Effector CD4-positive, alpha-beta T cell (primary cell): ENCODE data around the gene UBA3.

ENCODE experiments used
- DNase-seq: peaks from one replicate; pipeline ENCODE4 v3.0.0-alpha.2; 2020

Gene UBA3

DNA sequence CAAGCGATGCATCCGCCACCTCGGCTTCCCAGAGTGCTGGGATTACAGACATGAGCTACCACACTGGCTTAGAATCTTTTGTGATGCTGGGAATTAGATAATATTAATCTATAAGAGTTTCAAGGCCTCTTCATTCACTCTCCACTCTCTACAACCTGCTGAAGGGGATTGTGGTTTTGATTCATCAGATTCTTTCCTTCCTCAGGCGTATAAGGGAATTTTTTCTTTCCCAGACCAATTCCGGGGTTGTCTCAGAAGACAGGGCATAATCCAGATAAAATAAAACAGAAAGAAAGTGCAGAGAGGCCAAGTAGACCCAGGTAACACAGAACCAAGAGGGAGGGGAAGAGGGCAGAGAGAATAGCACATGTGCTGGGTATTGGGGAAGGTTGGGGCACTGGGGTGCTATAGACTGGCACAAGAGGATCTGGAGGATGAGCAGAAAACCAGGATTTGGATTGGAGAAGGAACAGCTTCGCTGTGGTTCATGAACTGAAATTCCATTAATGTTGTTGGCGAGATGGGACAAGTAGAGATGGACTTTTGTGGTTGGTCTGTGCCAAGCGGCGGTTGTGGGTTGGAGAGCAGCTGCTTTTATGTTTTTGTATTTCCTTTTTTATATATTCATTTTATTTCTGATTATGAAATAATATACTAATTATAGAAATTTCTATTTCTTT, 17.4 kb upstream of the UBA3 start:
- DNase-seq, result no peak

DNA sequence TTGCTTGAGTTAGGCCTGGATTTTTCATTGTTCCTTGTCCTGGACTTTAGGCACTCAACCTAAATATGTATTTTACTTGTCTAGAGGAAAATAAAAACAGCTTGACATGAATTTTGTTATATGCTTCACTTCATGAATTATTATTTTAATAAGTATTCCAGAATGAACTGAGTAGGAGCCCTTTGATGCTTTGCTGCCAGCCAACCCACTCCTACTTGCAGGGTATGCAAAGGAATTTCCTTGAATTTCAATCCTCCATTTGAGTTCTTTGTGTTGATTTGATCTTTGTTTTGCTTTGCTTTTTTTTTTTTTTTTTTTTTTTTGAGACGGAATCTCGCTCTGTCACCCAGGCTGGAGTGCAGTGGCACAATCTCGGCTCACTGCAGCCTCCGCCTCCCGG, 16.1 kb upstream of the UBA3 start:
- DNase-seq, result no peak

DNA sequence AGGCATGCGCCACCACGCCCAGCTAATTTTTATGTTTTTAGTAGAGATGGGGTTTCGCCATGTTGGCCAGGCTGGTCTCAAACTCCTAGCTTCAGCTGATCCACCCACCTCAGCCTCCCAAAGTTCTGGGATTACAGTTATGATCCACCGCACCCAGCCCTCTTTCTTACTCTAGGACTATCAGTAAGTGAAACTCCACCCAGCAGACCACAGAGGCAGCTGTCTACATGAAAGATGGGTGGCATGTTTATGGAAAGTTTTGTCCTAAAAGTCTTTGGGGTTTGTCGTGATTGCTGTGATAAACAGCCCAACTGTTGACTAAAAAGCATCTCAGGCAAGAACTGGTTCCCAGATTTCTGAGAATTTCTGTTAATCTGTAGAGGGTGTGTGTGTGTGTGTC, 15.5 kb upstream of the UBA3 start:
- DNase-seq, result no peak

DNA sequence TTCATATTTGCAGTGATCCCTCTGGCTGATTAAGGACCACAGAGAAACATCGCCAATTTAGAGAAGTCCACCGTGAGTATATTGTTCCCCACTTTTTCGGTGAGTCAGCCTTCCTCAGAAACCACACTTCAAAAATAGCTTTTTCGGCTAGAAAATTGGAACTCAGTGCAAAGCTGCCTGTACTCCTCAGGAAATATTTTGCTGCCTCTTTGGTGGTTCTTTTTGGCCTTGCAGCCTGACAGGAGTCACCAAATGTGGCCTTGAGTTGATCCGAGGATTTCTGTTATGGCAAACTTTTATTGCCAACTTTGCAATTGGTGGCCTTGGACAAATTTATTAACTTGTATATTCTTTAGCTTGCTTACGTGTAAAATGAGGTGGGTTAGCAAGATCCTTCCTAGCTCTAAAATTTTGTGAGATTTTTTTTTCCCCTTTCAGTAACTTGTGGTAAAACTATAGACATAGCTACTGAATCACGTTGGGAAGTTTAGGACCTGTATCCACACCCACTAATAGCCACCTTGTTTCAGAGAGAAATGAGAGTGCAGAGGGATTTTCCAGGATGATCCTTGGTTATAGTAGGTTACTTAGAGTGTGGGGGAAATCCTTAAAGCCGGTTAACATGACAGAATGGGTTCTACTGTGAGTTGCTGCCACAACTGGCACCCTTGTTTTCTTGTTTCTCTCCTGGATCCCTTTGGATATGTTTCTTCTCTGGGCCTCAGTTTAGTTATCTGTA, 14.5 kb upstream of the UBA3 start:
- DNase-seq, result no peak

DNA sequence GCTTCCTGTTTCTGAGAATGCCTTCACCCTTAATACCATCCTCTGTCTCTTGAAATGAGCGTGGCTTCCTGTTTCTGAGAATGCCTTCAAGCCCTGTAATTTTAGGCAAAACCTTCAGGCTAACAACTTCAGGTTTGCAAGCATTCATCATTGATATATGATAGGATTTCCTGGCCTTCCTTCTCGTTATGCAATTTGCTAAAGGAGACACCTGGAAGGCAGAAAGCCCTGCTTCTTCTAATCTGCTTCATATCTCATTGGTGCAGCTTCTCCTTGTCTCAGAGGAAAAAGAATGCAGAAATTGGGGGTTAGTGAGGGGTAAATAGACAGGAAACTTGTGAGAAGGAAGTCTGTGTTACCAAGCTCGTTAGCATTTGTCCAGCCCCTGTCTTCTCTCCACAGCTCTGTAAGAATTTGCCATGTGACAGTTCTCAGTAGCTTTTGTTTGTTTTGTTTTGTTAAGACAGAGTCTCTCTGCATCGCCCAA, 11.9 kb upstream of the UBA3 start:
- DNase-seq, result no peak

DNA sequence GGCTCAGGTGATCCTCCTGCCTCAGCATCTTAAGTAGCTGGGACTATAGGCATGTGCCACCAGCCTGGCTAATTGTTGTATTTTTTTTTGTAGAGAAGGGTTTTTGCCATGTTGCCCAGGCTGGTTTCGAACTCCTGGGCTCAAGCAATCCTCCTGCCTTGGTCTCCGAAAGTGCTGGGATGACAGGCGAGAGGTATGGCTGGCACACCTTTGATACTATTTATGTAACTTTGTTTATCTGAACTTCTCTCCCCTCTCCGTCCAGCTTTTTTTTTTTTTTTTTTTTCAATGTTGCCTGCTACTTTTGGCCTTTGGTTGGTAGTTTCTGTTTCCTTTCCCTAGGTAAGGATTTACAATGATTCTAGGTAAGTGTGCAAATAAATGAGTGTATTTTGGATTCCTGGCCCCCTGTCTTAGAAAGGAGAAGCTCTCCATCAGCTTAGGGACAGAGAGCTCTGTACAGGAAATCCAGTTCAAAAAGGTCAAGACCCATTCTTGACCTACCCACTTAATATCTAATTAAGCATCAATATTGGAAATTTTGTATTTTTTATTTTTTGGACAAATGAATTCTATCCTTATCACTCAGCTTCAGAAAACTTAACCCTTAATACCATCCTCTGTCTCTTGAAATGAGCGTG, 11.3 kb upstream of the UBA3 start:
- no peak for DNase-seq

DNA sequence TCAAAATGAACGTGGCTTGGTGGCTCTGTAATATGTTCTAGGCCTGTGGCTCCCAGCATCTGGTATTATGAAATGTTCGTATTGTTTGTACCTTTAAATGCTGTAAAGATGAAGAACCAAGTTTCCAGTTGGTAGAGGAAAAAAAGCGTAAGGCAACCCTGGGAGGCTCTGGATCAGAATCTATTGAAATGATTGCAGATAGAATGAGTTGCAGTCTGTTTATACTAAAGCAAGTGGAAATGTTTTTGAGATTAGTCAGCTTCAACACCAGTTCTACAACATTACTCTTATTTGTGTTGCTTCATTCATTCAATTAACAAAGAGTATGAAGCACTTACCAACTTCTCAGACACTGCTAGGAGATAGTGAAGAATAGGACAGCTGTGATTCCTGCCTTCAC, 9.9 kb upstream of the UBA3 start:
- DNase-seq, result no peak

DNA sequence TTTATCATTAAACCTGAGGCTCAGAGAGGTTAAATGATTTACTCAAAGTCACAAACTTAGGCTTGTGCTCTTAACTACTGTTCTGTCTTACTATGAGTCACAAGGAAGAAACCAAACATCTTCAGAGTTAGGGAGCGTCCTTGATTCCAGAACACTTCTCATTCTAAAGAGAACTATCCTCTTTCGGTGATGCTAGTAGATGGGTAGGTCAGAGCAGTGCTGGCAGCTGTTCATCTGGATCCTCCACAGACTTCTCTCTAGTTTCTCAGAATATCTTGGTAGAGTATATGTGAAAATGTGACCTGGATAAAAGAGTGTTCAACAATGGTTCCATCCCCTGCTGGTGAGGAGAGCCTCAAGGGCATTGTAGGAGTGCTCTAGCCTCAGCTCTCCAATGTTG, 7.9 kb upstream of the UBA3 start:
- no peak for DNase-seq

DNA sequence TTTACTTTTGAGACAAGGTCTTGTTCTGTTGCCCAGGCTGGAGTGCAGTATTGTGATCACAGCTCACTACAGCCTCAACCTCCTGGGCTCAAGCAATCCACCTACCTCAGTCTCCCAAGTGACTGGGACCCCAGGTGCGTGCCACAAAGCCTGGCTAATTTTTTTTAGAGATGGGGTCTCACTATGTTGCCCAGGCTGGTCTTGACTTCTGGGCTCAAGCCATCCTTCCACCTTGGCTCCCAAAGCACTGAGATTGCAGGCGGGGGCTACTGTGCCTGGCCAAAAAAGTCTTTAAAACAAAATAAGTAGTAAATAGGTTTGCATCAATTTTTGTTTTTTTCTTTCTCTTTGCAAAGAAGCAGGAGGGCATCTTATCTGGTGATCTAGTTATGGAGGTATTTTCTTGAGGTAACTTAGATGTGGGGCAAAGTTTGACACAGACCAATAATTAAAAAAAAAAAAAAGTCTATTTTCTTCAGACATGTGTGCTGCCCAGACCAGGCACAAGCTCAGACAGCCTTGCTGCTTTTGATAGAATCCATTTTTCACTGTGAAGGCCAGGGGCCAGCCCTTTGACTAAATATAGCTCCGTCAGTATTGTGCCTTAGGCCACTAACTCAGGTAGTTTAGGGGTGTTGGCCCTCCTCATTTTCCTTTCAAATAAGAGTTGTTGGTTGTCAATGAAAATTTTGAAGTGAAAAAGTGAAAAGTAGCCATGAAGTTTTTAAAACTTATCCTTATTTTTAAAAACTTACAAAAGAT, 7.0 kb upstream of the UBA3 start:
- DNase-seq, result no peak

DNA sequence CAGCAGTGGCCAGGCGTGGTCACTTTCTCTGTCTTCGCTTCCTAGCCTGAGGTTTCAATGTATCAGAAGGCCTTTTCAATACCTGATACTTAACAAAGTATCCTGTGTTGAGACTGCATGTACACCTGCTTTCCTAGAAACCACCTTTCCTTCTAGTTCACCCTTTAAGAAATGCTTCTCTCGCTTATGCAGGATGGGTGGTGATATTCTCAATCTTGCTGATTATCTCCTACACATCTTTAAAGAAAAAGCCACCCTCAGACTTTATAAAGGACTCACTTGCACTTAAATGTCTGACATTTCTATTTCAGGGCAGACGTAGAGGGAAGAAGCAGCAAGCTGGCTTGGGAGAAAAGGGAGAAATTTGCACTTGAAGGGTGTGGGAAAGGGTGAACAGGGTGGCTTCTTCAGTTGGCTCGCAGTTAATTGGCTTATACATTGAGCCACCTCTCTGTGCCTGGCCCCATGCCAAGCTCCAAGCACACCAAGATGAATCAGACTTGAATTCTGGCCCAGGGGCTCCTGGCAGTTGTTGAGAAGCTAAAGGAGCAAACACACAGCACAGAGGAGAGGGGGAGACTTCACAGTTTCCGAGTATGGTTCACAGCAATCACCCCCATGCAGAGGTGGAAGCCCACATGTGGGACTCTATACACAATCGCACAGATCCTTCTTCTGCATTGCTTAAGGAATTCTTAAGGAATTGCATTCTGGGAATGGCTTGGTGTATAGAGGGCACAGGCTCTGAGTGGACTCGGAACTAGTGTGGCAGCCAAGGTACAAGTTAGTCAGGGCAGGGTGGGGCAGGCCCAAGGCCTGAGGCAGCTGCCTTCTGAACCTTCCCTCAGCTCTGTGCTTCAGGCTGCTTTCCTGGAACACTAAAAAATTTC, 5.9 kb upstream of the UBA3 start:
- peak; percentile 64 for DNase-seq

DNA sequence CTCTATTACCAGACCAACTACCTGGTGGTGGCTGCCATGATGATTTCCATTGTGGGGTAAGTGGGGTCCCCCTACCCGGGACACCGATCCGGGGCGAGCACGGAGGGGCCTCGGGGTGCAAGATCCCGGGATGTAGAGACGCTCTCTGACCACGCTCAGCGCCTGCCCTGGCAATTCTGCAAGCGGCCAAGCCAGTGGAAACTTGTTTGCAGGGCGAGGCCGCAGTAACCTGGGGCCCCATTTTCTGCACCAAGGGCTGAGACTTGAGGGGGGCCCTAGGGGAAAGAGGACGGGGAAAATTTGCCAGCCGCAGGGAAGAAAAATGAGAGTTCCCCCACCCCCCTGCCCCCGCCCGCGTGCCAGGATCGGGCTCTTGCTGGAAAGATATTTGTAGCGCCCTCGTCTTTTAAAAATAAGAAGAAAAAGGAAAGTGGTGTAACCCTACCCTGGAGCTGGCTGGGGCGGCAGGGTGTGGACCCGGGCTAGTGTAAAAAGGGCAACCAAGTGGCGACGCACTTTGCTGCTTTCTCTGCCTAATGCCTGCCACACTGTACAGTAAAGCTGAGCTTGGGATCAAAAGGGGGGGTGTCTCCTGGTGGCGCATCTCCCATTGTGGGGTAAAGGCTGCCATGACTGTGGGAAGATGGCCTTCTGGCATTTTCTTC, 5.1 kb upstream of the UBA3 start:
- no peak for DNase-seq

DNA sequence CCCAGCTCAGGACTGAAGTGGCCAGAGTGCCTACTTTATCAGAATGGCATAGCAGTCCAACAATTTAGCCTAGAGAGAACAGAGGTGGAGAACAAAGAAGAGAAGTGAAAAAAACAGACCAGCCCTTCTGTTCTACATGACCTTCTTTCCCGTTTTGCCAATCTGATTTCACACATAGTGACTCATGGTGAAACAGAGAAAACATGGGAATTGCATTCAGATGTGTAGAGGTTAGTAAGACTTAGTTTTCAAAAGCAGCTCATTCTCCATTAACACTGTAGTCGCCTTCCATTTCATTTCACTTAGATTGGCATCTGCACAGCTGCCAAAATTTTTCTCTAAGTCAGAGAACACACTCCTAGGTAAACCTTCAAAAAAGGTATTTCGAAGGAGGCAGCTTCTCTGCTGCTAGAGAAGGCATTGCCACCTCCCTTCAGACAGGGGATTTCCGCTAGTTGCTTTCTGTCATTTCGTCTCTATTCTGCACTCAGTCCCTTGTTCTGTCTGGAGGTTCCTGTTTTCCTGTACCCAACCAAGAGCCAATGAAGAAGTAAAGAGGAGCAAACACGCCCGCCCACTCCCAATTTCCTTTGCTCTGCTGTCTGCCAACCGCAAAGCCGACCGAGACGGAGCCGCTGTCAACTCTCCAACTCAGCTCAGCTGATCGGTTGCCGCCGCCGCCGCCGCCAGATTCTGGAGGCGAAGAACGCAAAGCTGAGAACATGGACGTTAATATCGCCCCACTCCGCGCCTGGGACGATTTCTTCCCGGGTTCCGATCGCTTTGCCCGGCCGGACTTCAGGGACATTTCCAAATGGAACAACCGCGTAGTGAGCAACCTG, 4.4 kb upstream of the UBA3 start, which contains the start of gene ARL6IP5:
Gene ARL6IP5, plus strand, starts transcription at position 612 of the 842 bp plus-strand sequence. Its CDS starts 111 bp downstream, at position 723.
- peak; percentile 90 for DNase-seq

DNA sequence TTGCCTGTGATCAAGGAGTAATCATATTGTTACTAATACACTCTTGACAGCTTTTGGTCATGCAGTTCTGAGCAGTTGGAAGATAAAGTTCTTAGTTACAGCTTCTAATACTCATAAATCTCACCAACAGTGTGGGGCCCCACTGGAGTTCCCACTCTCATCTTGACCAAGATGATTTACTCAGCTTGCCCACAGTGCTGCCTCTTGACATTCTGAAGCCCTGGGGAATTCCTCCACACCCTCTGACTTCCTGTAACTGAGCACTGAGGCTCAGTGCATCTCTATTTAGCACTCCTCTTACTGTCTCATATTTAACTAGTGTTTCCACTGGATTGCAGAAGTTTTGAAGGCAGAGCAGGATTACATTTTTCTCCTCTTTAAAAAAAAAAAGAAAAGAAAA, 2.6 kb upstream of the UBA3 start:
- DNase-seq, result peak; percentile 59

DNA sequence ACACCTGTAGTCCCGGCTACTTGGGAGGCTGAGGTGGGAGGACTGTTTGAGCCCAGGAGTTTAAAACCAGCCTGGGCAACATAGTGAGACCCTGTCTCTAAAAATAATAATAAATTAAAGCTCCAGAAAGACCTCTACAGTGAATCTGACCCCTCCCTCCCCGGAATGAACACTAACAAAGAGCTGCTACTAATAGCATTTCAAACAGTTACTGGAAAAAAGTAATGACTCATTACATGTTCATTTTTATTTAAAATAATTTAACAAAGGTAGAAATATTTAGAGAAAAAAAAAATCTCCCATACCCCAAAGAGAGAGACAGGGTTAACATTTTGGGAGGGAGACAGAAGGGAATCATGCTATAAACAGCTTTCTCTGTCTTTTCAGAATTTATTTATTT, 2.2 kb upstream of the UBA3 start:
- no peak for DNase-seq

DNA sequence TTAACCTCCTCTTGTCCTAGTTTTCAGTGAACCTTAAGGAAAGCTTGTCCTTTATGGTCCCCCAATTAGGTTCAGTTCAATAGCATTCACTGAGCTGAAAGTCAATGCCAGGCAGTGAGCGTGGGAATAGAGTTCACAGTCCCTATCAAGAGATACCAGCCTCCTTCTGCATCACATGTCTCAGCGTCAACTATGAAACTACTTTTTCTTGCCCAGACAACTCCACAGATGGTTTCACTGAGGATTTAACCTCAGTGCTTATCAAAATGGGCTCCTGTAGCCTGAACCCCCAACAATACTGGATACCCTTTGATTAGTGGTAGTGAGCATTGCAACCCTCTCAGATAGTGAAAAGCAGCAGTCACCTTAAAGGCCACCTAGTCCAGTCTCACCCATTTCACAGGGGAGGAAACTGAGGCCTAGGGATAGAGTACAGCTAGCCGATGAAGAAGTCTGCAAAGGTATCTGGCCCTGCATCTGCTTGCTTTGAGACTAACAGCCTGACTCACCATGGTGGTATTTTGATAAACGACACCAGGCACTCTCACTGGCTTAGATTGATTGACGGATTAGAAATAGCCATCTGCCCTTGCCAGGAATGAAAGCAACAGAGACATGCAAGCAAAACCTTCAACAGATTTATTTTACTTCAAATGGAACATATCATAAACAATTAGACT, 1.6 kb upstream of the UBA3 start:
- DNase-seq, result no peak

DNA sequence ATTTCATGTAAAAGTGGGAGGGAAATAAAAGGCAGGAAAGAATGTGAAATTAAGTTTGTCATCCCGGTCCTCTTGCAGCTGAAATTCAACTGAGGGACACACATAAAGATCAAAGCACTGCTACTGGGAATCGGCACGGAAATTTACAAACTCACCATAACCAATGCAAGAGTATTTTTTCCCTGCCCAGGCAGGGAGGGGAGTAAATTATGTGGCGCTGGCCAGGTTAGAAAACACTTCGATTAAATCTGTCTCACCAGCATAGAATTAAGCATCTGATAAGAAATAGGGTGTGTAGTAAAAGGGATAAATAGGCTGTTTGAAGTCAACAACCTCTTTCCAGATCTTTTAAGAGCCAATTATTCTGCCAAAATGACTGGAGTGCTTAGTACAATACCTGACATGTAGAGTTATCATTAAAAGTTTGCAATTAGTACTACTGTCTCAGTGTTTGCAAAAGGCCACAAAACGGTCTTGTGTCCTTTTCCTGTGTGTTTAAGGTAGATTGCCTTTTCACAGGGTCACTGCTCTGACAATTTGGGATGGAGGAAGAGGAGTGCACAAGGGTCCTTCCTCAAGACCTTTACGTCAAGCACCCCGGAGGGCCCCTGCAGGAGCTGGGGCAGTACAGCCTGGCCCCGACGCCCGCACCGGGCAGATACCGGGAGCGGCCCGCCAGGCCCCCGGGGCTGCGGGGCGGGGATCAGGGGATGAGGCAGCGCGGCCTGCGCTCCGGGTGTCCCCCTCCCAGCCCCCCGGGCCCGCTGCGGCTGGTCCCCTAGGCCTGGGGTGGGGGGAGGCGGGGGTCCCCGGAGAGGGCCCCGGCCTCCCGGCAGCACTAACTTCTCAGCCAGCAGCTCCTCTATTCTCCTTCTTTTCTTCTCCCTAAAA, 651 bp downstream of the UBA3 start:
- no peak for DNase-seq

DNA sequence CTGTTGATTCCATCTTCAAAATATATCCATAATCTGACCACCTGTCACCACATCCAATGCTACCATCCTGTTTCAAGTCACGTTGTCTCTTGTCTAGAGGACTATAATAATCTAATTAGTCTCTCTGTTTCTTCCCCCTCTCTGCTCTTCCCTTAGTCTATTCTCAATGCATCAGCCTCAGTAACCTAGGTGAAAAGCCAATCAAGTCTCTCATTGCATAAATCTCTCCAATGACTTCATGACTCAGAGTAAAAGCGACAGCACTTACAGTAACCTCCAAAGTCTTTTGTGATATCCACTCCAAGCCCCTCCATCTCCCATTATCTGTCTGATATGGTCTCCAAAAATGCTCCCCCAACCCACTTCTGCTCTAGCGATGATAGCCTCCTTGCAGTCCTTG, 7.2 kb downstream of the UBA3 start:
- no peak for DNase-seq

DNA sequence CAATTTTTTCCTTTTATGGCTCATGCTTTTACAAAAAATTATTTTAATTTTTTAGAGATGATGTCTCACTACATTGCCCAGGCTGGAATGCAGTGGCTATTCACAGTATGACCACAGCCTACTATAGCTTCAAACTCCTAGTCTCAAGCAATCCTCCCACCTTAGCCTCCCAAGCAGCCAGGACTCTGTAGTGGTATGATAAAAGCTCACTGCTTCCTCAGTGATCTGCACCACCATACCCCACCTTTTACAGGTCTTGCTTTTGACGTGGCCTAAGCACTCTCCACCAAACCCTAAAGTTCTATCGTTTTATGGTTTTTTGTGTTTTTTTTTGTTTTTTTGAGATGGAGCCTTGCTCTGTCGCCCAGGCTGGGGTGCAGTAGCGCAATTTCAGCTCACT, 14.0 kb downstream of the UBA3 start:
- no peak for DNase-seq
